HG02852 (cell line): ENCODE data around the gene GRIA3.
"Not testable (repeated sequence)": the region's sequence is repeated elsewhere in the genome, so short reads cannot be mapped to it uniquely, and the experiment has no call there.

ENCODE experiments used
- ATAC-seq: cut with Tn5 transposase; IDR thresholded peaks from one replicate; pipeline ENCODE4 v1.9.1; 2021; ENCODE audit warnings: mild to moderate bottlenecking, moderate library complexity; ENCODE audit not compliant: unreplicated experiment

Gene GRIA3

DNA sequence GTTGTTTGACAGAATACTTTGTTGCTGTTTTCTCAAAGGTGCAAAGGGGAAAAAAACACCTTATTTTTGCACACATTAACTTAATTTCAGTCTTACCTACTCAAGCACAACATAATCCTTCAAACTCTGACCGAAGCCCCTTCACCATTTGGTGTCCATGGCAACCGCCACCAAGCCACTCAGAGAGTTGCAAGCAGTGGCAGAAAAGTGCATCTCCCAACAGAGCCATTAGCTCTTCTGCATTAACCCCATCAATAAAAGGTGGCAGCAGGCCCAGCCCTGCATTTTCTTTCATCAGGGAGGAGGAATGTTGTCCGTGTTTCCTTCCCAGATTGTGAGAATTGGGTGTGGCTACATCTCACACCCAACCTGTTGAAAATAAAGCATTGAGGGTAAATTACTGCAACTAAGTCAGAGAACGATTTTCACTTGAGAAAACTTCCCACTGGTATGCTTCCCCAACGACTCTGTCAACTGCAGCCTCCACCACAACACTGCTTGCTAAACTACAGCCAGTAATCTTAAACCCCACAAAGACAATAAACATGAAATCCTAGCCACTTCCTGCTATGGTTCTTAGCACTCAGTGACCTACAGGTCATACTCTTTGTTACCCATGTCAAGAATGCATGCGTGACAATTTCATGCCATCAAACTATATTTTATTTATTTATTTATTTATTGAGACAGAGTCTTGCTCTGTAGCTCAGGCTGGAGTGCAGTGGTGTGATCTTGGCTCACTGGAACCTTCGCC is 154.0 kb downstream of the GRIA3 start:
- no peak for ATAC-seq

DNA sequence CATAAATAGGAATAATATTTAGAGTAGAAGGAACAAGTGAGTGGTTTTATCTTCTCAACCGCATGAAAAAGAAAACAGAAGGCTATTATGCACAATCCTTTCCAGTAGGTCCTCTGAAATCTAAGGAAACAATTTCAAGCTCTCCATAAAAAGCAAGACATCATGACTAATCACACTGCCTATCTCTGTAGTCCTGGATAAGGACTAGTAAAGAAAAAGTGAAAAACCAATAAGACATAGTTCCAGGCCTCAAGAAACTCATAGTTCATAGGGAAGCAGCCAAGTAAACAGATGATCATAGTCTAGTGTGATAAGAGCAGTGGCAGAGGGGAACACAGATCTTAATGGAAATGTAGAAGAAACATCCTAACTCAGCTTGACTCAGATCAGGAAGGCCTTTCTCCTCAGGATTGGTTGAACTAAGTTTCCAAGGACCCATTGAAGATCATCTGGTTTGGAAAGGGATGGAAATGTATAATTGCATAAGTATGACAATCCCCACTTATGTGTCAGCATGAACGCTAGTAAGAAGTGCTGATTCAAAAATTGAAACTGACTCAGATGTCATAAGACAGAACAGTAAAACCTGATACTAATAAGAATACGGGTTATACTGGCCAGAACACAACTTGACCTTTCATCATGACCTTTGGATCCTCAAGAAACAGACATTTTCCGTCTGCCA is 155.3 kb downstream of the GRIA3 start:
- peak; percentile 68 for ATAC-seq

DNA sequence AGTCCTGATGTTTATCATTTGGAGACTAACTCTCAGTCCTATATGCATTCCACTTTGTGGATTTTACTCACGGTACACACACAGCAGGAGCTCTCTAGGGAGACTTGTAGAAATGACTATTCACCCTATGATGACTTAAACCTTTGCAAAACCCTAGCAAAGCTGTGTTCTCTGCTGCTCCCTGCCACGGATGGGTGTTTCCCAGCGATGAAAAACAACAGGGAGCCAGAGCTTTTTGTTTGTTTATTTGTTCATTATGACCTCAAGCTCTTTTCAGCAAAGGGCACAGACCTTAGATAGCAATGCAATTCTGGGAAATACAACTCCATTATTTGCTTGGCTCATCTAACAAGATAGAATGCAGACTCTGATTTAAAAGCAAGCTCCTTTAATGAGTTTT is 156.6 kb downstream of the GRIA3 start:
- peak; percentile 46 for ATAC-seq

DNA sequence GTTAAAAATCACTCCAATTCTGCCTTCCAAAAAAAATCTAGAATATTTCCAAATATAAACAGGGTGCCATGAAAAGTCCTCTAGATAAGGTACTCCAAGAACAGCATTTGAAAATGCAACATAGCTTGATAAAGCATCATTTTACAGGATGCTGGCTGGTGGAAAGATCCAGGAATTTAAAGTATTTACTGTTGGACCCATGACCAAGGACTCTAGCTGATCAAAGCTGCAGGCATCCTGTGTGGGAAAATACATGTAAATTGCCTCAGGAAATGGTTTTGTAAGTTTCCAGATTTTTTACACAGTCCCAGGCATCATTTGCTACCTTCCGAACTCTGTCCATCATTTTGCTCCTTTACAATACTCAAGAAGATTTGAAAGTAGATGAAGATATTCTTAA is 164.4 kb downstream of the GRIA3 start:
- ATAC-seq: no peak

DNA sequence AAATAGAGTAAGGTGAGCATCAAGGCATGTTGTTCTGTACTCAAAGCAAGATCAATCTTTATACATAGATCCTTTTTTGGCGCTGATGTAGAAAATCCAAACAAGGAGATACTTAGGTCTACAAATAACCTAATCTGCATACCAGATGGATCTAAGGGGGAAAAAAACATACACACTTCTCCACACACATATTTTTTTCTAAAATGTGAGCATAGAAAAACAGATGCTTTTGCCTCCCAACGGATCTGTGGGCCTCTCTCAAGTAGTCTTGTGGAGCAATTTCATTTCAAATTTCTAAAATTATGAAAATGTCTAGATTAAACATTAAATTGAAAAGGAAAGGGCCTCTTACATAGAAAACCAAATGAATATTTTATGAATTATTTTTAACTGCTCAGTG is 166.1 kb downstream of the GRIA3 start:
- no peak for ATAC-seq

DNA sequence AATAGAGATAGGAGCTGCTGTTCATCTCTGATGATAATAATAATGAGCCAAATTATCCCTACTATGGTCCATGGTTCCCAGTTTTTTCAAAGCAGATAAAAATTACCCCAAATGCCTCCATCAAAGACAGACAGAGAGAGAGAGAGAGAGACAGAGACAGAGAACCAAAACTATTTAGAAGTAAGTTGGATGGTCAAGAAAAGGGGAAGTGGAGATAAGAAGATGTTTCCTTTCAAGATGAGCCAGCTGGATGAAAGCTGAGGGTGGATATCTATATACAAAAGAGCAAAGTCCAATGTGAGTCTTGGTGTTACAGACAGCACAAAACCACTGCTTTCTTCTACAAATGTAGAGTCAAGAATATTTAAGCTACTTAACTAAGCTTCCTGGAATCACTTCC is 173.9 kb downstream of the GRIA3 start:
- peak; percentile 97 for ATAC-seq

DNA sequence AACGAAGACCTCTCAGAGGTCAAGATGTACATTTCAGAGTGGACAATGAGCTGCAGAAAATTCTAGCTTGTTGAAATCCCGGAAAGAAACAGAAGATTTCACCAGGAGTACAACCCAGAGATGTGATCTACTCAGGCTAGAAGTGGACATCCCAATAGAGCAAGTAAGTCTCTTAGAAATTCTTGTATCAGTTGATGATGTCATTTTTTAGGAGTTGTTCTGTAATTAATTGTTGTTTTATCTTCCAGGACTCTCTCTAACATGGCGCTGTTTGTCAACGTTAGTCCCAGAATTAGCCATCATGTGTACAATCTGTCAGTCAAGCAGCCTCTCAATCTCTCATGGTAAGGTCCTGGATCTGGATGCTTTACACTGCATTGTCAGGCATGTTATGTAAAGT is 174.4 kb downstream of the GRIA3 start:
- ATAC-seq: no peak

DNA sequence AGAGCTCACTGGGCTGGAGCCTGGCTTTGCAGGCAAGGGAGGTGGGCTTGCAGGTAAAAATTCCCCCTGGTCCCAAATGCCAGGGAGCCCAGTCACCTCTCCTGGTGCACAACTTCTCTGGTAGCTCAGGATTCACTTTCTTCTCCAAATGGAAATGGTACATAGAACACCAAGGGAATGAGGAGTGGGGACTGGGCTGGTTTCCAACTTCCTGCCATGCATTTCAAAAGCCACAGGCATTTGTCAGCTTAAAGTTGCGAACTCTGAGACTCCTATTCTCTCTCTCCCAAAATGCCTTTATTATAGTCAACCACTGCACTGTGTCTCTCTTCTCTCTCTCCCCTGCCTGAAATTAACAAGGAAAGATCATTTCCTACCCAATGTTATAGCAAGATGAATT is 177.3 kb downstream of the GRIA3 start:
- ATAC-seq: no peak

DNA sequence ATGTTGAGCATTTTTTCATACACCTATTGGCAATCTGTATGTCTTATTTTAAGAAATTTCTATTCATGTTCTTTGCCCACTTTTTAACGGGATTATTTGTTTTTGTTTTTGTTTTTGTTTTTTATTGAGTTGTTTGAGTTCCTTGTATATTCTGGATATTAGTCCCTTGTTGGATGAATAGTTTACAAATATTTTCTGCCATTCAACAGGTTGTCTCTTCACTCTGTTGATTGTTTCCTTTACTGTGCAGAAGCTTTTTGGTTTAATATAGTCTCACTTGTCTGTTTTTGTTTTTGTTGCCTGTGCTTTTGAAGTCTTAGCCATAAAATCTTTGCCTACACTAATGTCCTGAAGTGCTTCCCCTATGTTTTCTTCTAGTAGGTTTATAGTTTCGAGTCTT is 202.1 kb downstream of the GRIA3 start:
- not testable (repeated sequence) for ATAC-seq

DNA sequence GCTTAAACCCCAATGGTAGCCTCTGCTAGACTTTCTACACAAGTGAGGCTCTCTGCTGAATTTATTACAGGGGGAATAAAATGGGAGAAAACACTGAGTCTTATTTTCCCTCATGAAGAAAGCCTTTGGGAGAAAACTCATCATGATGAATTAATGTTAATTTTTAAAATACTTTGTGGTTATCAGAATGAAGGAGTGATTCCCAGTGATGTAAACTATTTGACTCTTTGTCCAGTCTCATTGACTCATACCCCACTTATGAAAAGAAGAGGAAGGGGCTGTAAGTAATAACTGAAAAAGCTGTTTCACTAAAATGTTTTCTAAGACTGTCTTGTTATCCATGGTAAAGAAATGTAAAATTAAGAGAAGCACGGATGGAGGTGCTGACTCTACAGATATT is 208.8 kb downstream of the GRIA3 start:
- no peak for ATAC-seq

DNA sequence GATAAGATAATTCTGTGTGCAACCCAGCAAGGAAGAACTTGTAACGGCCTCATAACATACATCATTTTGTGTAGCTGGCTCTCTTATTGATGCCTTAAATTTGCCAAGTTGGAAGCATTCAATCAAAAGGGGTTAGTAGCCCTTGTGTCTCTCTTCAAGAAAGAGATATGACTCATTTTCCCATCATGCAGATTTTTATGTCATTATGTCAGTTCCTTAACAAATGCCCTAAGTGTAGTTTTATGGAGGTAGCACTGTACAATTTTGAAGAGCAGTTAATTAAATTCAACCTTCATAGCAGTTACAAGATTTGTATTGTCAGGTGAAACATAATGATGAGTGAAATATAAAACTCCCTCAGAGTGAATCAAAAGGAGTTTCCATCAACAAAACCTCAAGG is 215.6 kb downstream of the GRIA3 start:
- no peak for ATAC-seq

DNA sequence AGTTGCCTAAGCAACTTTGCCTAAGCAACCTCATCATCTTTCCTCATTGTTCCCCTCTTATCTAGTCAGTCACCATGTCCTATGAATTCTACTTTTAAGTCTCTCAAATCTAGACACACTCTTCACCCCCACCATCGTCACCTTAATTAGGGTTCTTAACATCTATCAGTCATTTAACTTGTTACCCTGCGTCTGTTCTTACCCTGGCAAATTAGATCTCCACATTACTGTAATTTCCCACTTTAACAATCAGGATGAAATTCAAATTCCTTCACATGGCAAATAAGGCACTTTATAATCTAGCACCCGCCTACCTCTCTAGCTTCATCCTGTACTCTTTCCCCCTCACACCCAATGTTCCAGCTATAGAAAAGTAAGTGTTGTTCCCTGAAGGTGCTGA is 221.2 kb downstream of the GRIA3 start:
- no peak for ATAC-seq

DNA sequence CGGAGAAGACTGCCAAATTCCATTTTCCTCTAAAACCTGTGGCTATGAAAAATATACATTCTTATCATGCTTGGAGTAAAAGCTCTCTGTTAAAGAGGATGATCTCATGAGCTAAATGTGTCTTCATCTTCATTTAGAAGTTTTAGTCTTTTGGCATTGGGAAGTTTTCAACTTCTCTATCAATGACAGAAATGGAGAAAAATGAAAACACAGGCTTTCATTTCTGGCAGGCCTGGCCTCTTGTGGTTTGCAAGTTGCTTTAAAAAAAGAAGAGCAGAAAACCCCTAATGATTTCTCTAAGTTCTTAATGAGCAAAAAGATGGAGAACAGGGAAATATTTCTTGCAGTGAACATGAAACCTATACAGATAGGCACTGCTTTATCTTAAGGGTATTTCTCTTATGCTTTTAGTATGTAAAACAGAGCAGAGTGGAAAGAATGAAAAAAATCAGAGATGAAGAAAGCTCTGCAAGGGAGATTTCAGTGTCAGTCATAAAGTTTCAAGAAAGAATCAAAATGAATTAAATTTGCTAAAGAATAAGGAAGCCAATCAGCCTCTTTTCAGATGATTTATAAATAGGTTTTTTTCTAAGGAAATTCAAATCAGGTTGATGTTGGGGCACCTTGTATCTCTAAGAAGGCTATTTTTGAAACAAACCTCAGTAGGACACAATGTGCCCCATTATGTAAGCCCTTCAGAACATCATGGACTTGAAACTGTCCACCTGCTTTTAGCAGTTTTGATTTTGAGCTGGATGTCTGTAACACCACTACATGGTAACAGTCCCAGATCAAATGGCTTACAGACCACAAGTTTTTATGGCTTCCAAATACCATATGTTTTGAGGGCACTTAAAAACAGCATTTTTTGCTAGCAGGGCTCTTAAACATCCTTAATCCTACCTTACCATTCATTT is 225.0 kb downstream of the GRIA3 start:
- ATAC-seq: peak; percentile 61

DNA sequence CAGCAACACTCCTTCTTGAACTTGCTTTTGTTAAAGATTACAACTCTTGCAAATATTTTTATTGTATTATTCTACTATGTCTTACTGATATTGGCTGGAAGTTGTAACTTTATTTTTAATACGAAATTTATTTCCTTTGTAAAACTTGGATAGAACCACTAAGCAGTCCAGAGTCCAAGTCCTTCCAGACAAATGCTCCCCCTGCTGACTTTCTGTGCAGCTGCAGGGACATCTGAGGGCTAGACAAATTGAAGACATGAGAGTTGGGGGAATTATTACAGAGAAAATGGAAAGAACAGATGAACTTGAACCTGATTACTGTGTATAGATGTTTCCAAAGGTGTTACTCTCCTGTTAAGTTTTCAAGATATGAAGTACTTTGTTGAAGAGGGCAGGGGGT is 238.8 kb downstream of the GRIA3 start:
- ATAC-seq: peak; percentile 36

DNA sequence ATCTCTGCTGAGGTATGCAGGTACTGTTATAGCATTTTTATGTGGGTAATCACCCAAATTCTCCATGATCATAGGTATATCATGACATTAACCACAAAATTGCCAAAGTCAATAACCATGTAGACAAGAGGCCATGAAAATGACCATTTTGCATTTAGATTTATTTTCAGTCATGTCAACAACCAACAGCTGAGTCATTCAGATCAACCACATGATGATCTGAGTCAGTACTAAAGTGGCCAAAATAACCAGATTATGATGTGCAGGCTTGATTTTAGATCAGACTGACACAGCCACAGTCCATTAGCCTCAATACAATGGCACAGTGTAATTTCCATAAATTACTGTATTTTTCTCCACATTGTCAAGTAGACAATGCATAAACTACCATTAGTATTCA is 240.5 kb downstream of the GRIA3 start:
- ATAC-seq: peak; percentile 94

DNA sequence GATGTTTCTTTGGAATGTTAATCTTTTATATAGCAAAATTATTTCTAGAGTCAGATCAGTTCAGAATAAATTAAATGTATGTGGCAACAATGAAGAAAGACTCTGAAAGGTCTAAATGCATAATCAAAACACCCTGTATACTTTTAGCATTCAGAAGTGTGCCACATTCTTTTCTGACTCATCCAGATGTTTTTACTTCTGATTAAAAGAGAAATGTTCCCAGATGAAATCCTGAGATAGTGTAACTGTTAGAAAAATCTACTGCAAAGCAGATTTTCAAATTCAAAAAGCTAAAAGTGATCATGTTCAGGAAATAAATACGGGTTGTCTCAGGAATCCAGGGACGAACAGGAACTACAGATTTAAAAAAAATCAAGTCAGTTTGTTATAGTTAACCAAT is 241.4 kb downstream of the GRIA3 start:
- no peak for ATAC-seq

DNA sequence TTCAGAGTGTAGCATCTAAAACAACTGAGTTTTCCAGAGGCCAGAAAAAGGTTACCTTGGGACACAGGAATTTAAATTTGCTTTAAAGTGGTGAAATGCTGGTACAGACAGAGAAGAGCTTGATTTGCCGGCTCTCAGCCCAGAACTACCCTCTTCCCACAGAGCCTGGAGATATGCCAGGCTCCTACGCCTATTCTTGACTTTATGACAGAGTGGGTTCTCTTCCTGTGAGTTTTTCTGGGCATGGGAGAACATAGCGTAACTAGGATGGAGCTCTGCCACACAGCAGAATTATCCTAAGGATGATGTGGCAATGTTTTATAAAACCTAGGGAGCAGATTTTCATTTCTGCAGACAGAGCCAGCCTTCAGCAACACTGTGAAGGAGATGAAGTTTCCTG is 241.8 kb downstream of the GRIA3 start:
- ATAC-seq: no peak

DNA sequence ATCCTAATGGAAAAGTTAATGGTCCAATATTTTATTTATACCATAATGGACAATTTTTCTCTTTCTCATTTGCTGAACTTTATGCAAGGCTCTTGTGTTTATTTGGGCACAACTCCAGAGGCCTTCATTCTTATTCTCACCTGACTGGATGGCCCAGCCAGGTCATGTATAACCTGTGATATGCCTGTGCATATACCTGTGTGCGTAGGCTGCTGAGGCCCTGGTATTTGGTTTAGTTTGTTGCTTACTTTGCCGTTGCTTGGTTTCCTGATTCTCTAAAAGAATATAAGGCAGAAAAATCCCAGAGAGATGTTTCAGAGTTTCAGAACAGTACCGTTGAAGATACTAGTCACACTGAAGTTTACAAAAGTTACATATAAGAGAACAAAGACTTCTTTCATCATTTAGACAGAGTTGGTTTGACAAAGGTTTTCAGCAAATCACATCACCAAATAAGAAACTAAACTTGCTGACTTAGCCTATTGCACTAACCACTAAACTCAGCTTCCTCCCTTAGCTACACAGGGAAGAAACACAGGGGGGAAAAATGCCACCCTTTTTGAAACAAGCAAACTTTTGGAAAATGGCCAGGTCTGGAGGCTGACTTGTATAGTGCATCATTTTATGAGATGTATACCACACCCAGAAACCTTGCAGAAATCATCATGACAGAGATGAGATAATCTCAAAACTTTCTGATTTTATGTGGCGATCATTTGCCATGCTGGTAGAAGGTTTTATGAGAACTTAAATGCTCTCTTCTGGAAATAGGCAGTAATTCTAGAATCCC is 248.5 kb downstream of the GRIA3 start:
- no peak for ATAC-seq

DNA sequence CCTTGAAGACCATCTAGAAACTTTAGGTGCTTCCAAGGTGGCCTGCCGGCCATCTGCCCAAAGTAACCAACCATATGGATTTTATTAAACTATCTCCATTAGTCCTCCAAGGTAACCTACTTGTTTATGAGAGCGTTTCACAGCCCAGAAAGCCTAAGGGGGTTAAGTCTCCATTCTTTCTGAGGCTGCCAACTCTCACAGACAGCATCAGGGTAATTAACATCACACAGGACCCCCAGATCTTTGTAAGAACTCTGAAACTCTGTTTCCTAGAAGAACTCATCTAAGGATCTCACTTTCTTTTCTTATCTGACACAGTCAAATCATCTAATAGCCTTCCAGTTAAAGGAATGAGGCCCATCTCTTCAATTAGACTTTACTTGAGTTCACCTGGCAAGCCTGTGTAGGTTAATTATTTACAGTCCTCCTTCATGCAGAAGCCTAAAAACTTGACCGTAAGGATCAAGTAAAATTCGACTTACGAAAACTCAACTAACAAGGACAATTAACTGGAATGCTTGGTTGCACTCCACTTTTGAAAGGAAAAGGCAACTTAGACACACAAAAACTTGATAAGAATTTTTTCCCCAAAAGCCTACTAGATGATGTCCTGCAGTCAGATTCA is 252.5 kb downstream of the GRIA3 start:
- no peak for ATAC-seq

DNA sequence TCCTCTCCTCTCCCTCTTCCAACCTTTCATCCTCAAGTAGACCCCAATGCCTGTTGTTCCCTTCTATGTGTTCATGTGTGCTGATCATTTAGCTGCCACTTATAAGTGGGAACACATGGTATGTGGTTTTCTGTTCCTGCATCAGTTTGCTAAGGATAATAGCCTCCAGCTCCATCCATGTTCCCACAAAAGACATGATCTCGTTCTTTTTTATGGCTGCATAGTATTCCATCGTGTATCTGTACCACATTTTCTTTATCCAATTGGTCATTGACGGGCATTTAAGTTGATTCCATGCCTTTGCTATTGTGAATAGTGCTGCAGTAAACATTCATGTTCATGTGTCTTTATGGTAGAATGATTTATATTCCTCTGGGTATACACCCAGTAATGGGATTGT is 255.8 kb downstream of the GRIA3 start:
- not testable (repeated sequence) for ATAC-seq
